Upper lobe of left lung (tissue), 6 donors: ENCODE data around the gene RAB33A. TPM values are rescaled to one million over a fixed set of nuclear protein-coding genes. Genes with fewer than 3 reads are reported as not detected.

ENCODE experiments used
- ATAC-seq, 2 donors: fragments of 200-7000 bp; cut with Tn5 transposase; one replicate each; pipeline ENCODE4 v1.9.1; 2022; ENCODE audit warnings: mild to moderate bottlenecking in 2 of 2, moderate library complexity in 2 of 2; ENCODE audit not compliant: low FRiP score in 2 of 2
- DNase-seq, 2 donors: peaks; one replicate each; pipeline ENCODE4 v3.0.0-alpha.2; 2019 to 2020
- H3K27ac ChIP-seq, 4 donors: fragments of 200-600 bp; sonication (generic); one replicate each; pipeline ENCODE4 v1.5.1; 2016 to 2019
- H3K27me3 ChIP-seq, 4 donors: fragments of 200-600 bp; sonication (generic); one replicate each; pipeline ENCODE4 v1.5.1; 2017 to 2019
- H3K36me3 ChIP-seq, 4 donors: fragments of 200-600 bp; sonication (generic); one replicate each; pipeline ENCODE4 v1.5.1; 2016 to 2019
- H3K4me1 ChIP-seq, 4 donors: fragments of 200-600 bp; sonication (generic); one replicate each; pipeline ENCODE4 v1.5.1; 2018 to 2019
- H3K4me3 ChIP-seq, 4 donors: fragments of 200-600 bp; sonication (generic); one replicate each; pipeline ENCODE4 v1.5.1; 2017 to 2019; ENCODE audit warnings: mild to moderate bottlenecking in 2 of 4, moderate library complexity in 1 of 4
- H3K9me3 ChIP-seq, 4 donors: fragments of 200-600 bp; sonication (generic); one replicate each; pipeline ENCODE4 v1.5.1; 2018 to 2019
- CTCF ChIP-seq, 6 experiments: fragments of 450-650 bp in 4 of 6; fragments of 200-600 bp in 2 of 6; sonication (generic) in 2 of 6; IDR thresholded peaks; one replicate each; pipeline ENCODE4 v1.5.1; 2016 to 2019; ENCODE audit warnings: antibody characterized with exemption in 6 of 6
- EP300 ChIP-seq, 4 donors: sonication (generic); formaldehyde crosslinking; IDR thresholded peaks; one replicate each; pipeline ENCODE4 v1.5.1; 2017; ENCODE audit warnings: antibody characterized with exemption in 4 of 4, control low read depth in 2 of 4
- POLR2A ChIP-seq, 4 donors: fragments of 450-650 bp; IDR thresholded peaks; one replicate each; pipeline ENCODE4 v1.5.1; 2016 to 2017; ENCODE audit warnings: antibody characterized with exemption in 4 of 4, mild to moderate bottlenecking in 2 of 4
- POLR2AphosphoS5 ChIP-seq, 2 donors: sonication (generic); formaldehyde crosslinking; IDR thresholded peaks; one replicate each; pipeline ENCODE4 v1.5.1; 2017; ENCODE audit warnings: antibody characterized with exemption in 2 of 2
- WGBS, 2 donors: methylation state at CpG; one replicate each; pipeline ENCODE4 v1.1.5; 2017 to 2018; 5-methylcytosine and 5-hydroxymethylcytosine counted together
- total RNA-seq, 6 donors: library from RNA; depleted of rRNA in 4 of 6; stranded (reverse); fragments of >200 nt in 4 of 6; gene quantifications; one replicate each; pipeline versions ENCODE4 v1.1.0 to v1.2.1, GENCODE V29; 2016 to 2021
- donor health status: DM: no; HTN: no; CAD: no; lungs with moderate emphysema.
- donor health status: DM: no; HTN: yes; CAD: no; lungs with severe emphysema.

The RAB33A gene
- total RNA-seq, 6 donors from 2014 or later, result 0.29 to 1.1 (median 0.75) TPM; not detected in 2

GRCh38 chrX:130147631-130148030 is 24.1 kb upstream of the RAB33A start:
- no peak for TF ChIP-seq CTCF (IDR thresholded peaks at IDR 0.05)
- TF ChIP-seq POLR2AphosphoS5 (IDR thresholded peaks at IDR 0.05), result no peak
- TF ChIP-seq POLR2A (IDR thresholded peaks at IDR 0.05), result no peak
- TF ChIP-seq EP300 (IDR thresholded peaks at IDR 0.05), result no peak
- ATAC-seq, result no peak
- H3K27me3 ChIP-seq, result no peaks in the 10 kb centered on the region
- no peak overlapping the region for H3K27ac ChIP-seq
- no peaks in the 10 kb centered on the region for H3K4me1 ChIP-seq
- H3K9me3 ChIP-seq, result no peaks in the 10 kb centered on the region
- DNase-seq, result no peak
- H3K4me3 ChIP-seq, result no peak overlapping the region
- peaks cover 0 to 36% (median 0%) of the 10 kb centered on the region in 4 donors for H3K36me3 ChIP-seq
- WGBS, 2 donors, result 68 to 94% methylated on average over 3 to 5 of the region's 5 CpGs

- H3K27me3 ChIP-seq, result no peaks in the 10 kb centered on the region
- H3K4me1 ChIP-seq, result no peaks in the 10 kb centered on the region
- no peak for DNase-seq
- ATAC-seq, result no peak
- H3K27ac ChIP-seq, result no peak overlapping the region
- H3K36me3 ChIP-seq, result peaks cover 0 to 2% (median 0%) of the 10 kb centered on the region in 4 donors
- 81 to 100% methylated on average over 2 of the region's 2 CpGs for WGBS, 2 donors
- H3K9me3 ChIP-seq, result no peaks in the 10 kb centered on the region
- TF ChIP-seq CTCF (IDR thresholded peaks at IDR 0.05) (no peak), EP300 (IDR thresholded peaks at IDR 0.05) (no peak)
- H3K4me3 ChIP-seq, result no peak overlapping the region
These were observed 16.2 kb upstream of the RAB33A start for GRCh38 chrX:130155564-130155963.

GRCh38 chrX:130158311-130158710 is 13.5 kb upstream of the RAB33A start:
- Histone ChIP-seq H3K36me3 (peaks cover 0 to 2% (median 0%) of the 10 kb centered on the region in 4 donors), H3K27ac (no peak overlapping the region), H3K9me3 (no peaks in the 10 kb centered on the region), H3K4me1 (no peaks in the 10 kb centered on the region), H3K4me3 (no peak overlapping the region), H3K27me3 (no peaks in the 10 kb centered on the region)
- no peak for ATAC-seq
- DNase-seq, result no peak
- no peak for TF ChIP-seq CTCF (IDR thresholded peaks at IDR 0.05)
- TF ChIP-seq POLR2A (IDR thresholded peaks at IDR 0.05), result no peak
- TF ChIP-seq EP300 (IDR thresholded peaks at IDR 0.05), result no peak
- no peak for TF ChIP-seq POLR2AphosphoS5 (IDR thresholded peaks at IDR 0.05)
- WGBS, 2 donors, result 96 to 97% methylated on average over 2 of the region's 2 CpGs

- DNase-seq, result no peak
- no peaks in the 10 kb centered on the region for H3K27me3 ChIP-seq
- 78 to 81% methylated on average over 4 of the region's 4 CpGs for WGBS, 2 donors
- no peak for TF ChIP-seq EP300 (IDR thresholded peaks at IDR 0.05)
- no peak for TF ChIP-seq POLR2AphosphoS5 (IDR thresholded peaks at IDR 0.05)
- no peak for TF ChIP-seq POLR2A (IDR thresholded peaks at IDR 0.05)
- TF ChIP-seq CTCF (IDR thresholded peaks at IDR 0.05), result no peak
- peaks cover 0 to 6% (median 3%) of the 10 kb centered on the region in 4 donors for H3K4me1 ChIP-seq
- H3K36me3 ChIP-seq, result peaks cover 0 to under 1% (median 0%) of the 10 kb centered on the region in 4 donors
- no peak overlapping the region for H3K4me3 ChIP-seq
- no peaks in the 10 kb centered on the region for H3K9me3 ChIP-seq
- no peak overlapping the region for H3K27ac ChIP-seq
- ATAC-seq, result no peak
These were observed 12.0 kb upstream of the RAB33A start for GRCh38 chrX:130159776-130160175.

- DNase-seq, result no peak
- TF ChIP-seq EP300 (IDR thresholded peaks at IDR 0.05), result no peak
- TF ChIP-seq POLR2AphosphoS5 (IDR thresholded peaks at IDR 0.05), result no peak
- no peak for TF ChIP-seq CTCF (IDR thresholded peaks at IDR 0.05)
- no peak for TF ChIP-seq POLR2A (IDR thresholded peaks at IDR 0.05)
- Histone ChIP-seq H3K9me3 (no peaks in the 10 kb centered on the region), H3K36me3 (no peaks in the 10 kb centered on the region), H3K27me3 (no peaks in the 10 kb centered on the region), H3K4me1 (peaks cover 0 to 15% (median 6%) of the 10 kb centered on the region in 4 donors), H3K27ac (no peak overlapping the region), H3K4me3 (no peak overlapping the region)
- WGBS, 2 donors, result 54 to 55% methylated on average over 6 of the region's 6 CpGs
- ATAC-seq, result no peak
These were observed 9.5 kb upstream of the RAB33A start for GRCh38 chrX:130162094-130162735.
